Central memory CD4-positive, alpha-beta T cell (primary cell): Measurements from ENCODE around the gene SLC38A5.

Experiments
- DNase-seq: peaks from one replicate; pipeline ENCODE4 v3.0.0; 2022

Gene SLC38A5

DNA sequence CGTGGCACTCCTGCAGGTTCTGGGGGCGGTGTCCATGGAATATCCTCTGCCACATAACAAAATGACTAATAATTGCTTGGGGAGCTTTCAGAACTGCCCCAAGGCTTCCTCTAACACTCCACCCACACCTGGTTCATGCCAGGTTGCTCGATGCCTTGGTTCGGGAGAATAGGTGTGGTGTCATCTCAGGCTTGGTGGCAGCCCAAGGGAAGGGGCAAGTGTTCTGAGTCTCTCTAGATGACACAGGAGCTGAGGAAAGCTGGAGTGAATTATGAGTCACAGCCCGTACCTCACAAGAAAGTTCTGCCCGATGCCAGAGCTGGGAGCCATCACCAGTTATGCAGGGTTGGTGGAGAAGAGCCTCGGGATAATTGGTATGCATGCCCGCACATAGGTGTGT is 20.6 kb upstream of the SLC38A5 start:
- no peak for DNase-seq

DNA sequence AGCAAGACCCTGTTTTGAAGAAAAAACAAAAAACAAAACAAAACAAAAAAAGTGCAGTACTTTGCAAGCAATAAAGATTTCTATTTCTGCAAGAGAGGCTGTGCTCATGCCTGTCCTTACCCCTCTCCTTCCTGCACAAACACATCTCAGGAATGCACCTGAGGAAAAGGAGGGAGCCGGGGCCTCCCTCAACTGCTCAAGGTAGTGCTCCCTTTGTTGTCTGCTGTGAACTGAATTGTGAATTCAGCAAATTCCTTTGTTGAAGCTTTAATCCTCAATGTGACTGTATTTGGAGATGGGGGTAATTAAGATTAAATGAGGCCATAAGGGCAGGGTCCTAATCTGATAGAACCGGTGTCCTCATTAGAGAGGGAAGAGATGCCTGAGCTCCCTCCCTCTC is 19.8 kb upstream of the SLC38A5 start:
- no peak for DNase-seq

DNA sequence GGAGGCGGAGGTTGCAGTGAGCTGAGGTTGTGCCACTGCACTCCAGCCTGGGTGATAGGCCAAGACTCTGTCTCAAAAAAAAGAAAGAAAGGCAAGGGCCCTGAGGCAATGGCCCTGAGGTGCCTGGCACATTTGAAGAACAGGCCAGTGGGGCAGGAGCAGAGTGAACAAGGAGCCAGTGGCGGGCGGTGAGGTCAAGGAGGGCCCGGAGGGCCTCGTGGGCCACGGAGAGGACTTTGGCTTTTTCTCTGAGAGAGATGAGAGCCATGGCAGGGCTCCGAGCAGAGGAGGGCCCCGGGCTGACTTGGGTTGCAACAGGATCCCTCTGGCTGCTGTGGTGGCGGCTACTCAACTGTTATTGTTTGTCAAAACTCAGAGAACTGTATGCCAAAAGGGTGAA is 19.2 kb upstream of the SLC38A5 start:
- no peak for DNase-seq

DNA sequence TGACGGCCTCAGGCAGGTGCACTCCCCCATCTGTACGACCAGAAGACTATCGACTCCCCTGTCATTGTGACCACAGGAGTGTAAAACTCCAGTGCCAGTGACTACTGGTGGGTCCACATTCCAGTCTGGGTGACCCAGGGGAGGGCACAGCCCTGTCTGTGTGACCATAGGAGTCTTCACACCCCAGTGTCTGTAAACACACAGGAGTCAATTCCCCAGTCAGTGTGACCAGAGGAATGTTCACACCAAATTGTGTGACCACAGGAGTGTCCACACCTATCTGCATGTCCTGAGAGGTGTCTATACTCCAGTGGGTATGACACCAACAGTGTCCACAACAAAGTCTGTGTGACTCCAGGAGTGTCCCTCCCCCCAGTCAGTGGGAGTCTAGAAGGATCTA is 18.0 kb upstream of the SLC38A5 start:
- DNase-seq, result no peak

DNA sequence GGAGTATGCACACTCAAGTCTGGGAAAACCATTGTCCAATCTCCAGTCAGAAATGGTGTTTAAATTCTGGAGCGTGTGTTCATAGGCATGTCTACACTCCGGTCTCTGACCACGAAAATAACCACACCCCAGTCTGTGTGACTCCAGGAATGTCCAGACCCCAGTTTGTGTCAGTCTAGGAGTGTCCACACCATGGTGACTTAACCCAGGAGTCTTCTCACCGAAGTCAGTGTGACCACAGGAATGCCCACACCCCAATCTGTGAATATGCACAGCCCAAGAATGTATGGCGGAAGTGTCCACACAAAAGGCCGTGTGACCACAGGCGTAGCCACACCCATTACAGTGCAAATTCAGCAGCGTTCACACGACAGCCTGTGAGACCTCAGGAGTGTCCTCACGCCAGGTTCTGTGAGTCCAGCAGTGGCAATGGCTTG is 17.3 kb upstream of the SLC38A5 start:
- DNase-seq, result no peak

DNA sequence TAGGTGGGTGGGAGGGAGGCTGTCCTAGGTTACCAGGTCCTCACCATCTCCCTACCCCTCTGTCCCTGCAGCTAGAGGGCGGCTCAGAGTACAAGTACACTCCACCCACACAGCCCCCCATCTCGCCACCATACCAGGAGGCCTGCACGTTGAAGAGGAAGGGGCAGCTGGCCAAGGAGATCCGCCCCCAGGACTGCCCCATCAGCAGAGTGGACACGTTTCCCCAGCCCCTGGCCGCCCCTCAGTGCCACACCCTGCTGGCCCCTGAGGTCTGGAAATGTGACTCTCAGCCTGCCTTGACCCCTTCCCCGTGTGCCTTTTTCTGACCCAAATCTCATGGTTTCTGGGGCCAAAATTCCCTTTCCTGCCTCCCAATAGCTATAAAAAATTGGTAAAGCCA is 12.5 kb upstream of the SLC38A5 start:
- DNase-seq, result no peak

DNA sequence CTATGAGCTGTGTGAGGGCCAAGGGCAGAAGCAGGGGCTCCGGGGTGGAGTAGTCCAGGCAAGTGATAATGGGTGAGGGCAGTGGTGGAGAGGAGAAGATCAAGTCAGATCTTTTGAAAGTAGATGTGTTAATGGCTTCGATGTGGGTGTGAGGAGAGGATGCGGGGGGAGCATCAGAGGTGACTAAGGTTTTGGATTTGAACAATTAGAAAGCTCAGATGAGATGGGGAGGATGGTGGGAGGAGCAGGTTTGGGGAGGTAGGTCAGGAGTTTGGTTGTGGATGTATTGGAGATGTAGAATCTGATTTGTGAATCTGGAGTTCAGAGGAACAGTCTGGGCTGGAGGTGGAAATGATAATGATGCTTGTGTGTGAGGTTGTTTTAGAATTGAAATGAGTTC is 10.5 kb upstream of the SLC38A5 start:
- no peak for DNase-seq

DNA sequence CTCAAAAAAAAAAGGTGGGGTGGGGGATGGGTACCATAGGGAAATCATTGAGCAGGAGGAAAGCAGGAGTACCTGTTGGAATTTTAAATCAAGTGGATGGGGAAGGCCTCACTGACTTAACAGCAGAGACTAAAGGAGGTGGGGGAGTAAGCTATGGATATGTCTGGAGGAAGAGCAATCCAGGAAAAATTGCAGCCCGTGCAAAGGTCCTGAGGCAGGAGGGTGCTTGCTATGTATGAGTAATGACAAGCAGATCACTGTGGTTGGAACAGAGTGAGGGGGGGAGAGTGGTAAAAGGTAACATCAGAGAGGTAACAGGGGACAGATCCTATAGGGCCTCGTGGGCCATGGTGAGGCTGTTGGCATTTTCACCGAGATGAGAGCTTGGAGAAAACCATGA is 10.1 kb upstream of the SLC38A5 start:
- DNase-seq, result no peak

DNA sequence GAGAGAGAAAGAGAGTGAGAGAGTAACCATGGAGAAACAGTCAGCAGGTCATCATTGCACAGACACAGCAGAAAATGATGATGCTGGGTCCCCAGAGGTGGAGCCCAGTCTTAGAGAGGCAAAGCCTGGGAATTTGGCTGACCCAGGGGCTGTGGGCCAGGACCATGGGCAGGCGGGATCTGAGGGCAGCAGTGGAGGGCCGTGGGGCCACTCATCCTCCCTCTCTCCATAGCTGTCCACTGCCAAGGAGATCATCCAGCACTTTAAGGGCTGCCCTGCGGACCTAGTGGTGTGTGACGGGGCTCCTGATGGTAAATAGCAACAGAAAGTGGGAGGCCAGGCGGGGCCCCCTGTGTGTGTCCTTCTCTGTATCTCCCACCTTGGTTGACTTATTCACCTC is 8.7 kb upstream of the SLC38A5 start:
- no peak for DNase-seq

DNA sequence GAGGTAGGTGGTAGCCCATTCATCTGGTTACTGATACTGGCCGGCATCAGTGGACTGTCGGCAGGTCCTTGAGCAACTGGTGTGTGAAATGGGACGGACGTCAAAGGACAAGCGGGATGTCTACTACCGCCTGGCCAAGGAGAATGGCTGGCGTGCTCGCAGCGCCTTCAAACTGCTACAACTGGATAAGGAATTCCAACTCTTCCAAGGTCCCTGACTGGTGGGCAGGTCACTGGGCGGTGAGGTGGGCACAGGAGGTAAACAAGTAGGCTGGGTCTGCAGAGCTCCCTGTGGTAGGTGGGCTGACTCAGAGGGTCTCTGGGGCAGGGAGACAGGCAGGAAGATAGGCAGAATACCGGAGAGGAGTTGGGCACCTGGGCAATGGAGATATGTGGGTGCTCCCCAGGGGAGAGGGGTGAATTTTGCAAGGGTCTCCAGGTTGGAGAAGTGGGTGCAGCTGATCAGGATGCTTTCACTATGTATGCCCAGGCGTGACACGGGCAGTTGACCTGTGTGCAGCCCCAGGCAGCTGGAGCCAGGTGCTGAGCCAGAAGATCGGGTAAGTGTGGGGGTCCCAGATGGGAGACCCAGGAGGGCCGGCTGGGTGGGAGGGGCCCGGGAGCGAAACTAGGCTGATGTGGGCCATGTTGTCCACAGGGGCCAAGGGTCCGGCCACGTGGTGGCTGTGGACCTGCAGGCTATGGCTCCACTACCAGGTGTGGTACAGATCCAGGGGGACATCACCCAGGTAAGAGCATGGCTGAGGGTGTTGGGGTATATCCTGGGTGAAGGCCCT is 8.1 kb upstream of the SLC38A5 start:
- no peak for DNase-seq

DNA sequence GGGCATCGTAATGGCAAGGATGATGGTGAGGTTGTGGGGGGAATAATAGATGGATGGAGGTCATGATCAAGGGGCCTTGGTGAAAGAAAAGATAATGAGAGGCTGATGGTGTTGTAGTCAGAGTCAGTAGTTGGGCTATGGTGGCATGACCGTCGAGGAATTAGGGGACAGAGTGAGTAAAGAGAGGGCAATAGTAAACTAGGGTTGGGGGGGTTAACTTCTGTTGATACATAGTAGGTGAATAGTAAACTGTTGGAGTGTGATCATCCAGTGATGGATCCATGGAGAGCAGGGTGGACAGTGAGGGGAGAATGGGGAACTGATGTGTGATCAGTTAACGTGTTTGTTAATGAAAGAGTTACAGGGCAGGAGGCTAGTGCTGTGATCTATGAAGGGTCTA is 6.9 kb upstream of the SLC38A5 start:
- no peak for DNase-seq

DNA sequence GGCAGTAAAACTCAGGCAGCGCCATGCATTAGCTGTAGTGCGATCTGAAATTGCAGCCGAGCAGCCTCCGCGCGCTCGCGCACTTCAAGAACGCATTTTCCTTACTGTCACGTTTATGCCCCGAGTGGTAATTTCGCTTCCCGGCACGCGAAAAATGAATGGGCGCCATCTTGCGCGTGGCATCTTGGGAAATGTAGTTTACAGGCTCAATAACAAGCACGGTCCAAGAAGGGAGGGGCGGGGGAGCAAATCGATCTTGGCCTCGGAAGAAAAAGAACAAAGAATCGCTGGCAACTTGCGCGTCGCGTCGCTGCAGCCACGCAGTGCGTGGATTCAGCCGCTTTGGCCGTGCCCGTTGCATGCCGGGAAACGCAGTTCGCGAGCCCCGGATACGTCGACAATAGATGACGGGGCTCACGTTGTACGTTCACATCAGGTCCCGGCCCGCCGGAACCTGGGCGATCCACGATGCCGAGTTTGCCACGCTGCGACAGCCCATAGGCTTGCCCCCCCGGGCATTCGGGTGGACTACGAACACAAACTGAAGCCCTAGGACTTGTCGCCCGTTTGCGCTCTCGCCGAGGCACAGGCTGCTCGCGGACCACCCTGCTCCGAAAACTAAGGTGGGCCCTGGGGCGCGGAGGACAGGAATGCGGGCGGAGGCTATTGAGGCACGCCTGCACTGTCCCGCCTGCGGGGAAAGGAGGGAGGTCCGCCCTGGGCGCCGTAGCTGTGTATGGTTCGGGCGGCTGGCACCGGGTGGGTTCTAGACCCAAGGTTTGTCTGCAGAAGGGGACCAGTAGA is 5.9 kb upstream of the SLC38A5 start, which contains the start of gene FTSJ1:
Gene FTSJ1 (plus strand): TSS at position 426 of the 804 bp plus-strand sequence. CDS start 1,849 bp downstream, outside the sequence.
- peak; percentile 93 for DNase-seq

DNA sequence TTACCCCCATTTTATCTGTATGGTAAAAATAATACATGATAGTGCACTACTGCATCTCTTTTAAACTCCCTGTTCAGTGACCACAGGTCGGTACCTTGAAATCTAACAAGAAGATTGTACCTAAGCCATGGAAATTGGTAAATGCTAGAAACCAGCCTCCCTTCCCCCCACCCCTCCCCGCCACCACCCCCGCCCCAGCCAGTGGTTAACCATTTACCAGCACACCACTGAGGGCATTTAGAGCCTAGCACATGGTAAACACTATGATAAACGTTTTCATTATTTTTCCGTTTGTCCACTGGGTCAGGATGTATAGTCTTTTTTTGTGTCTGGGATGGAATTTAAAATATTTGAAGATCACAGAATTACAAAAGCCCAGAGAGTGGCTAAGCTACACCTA is 5.2 kb upstream of the SLC38A5 start:
- DNase-seq, result no peak

DNA sequence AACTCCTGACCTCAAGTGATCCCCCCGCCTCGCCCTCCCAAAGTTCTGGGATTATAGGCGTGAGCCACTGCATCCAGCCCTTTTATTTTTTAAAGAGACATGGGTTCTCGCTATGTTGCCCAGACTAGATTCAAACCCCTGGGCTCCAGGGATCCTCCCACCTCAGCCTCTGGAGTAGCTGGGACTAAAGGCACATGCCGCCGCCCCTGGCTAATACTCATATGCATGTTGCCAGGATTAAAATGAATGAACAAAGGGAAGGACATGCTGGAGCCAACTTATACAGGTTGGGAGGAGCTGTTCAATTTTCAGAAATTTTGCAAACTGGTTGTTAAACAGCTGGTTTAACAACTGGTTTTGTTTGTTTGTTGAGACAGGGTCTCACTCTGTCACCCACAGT is 4.5 kb upstream of the SLC38A5 start:
- DNase-seq, result no peak

DNA sequence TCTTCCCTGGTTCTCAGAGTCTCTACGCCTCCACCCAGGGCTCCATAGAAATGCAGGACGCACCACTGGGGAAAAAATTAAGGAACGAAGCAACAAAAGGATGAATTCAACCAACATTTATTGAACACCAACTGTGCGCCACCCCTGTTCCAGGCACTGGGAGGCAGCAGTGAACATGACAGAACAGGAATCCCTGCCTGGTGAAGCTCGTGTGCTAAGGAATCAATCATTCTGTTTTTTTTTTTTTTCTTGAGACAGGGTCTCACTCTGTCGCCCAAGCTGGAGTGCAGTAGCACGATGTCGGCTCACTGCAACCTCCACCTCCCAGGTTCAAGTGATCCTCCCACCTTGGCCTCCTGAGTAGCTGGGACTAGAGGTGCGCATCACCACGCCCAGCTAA is 4.1 kb upstream of the SLC38A5 start:
- no peak for DNase-seq

DNA sequence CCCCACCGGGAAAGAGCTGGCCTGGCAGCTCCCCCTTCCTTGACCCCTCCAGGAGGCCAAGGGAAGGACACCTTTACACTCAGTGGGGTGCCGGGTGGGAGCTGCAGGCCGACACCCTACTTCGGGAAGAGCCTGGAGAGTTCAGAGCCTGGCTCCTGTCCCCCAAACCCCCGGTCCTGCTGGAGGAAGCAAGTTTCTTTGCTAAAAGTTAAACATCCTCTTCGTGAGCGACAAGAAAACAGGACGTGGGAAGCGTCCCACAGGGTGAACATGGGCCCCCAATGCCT is 3.6 kb upstream of the SLC38A5 start:
- DNase-seq, result no peak

DNA sequence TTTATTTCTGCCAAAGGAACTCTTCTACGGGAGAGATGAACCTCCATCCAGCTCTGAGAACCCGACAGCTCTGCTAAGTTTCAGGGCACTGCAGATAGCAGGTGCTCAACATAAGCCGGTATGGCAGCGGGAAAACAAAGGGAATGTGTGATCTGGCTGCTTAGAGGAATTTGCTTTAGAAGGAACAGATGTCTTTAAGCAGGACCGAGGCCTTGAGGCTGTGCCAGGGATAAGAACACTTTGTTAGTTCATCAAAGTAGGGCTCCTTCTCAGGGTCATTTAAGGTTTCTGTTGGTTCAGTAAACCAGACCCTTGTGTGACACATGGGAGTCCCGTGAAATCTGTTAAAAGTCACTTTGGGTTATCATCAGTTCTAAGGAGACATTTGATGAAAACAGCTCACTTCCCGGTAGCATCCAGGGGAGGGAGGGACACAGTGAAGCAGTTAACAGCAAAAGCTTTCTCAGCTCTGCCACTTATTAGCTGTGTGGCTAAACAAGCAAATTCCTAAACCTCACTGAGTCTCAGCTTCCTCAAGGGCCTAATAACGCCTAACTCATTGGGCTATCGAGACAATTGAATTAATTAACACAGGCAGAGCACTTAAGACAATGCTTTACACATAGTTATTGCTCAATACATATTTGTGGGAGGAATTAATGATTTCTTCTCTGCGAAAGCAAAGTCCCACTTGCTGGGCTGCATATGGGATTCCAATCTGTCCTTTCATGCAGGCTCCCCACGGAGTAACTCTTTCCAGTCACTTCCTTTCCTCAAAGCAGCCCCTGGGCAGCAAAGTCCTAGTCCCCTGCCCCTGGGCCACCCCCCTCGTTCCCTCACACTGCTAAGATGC is 3.0 kb upstream of the SLC38A5 start:
- DNase-seq, result no peak

DNA sequence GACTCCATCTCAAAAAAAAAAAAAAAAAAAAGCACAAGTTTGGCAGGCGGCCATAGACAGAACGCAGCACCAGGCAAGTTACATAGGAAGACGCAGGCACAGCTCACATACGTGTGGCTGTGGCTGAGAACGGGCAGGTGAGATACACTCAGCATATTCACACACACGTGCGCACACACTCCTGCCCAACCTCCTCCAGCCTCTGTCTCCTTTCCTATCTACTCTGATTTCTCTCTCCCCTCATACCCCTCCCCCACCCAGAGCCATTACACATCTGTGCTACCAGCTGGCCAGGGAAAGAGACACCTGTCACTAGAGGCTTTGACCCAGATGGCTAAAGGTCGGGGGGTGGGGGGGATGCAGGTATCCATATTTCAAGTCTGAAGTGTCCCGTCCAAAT is 2.2 kb upstream of the SLC38A5 start:
- no peak for DNase-seq

DNA sequence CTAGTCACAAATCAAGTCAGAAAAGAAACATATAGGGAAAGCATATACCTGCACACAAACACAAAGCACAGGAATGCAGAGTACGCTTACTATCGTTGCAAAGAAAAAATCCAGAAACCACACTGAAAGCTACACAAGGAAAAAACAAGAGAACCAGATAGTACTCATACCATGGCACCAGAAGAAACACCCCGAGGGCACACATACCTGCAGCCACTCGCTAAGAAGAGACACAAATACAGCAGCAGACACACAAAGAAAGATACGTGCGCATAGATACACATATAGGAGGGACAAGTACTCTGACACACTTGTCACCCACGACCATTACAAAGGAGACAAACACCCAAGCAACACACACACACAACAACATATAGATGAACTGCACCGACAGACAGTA is 1.4 kb upstream of the SLC38A5 start:
- DNase-seq, result no peak

DNA sequence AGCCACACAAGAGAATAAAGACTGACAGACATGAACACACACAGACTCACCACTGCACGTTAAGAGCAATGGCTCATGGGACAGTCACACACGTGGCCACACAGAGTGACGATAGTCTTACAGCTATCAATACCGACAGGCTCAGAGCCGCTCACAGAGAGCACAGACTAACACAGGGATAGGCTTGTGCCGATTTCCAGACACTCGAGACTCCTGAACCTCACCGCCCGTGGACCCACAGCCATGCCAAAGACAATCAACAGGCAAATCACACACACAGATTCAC is 716 bp upstream of the SLC38A5 start:
- no peak for DNase-seq

DNA sequence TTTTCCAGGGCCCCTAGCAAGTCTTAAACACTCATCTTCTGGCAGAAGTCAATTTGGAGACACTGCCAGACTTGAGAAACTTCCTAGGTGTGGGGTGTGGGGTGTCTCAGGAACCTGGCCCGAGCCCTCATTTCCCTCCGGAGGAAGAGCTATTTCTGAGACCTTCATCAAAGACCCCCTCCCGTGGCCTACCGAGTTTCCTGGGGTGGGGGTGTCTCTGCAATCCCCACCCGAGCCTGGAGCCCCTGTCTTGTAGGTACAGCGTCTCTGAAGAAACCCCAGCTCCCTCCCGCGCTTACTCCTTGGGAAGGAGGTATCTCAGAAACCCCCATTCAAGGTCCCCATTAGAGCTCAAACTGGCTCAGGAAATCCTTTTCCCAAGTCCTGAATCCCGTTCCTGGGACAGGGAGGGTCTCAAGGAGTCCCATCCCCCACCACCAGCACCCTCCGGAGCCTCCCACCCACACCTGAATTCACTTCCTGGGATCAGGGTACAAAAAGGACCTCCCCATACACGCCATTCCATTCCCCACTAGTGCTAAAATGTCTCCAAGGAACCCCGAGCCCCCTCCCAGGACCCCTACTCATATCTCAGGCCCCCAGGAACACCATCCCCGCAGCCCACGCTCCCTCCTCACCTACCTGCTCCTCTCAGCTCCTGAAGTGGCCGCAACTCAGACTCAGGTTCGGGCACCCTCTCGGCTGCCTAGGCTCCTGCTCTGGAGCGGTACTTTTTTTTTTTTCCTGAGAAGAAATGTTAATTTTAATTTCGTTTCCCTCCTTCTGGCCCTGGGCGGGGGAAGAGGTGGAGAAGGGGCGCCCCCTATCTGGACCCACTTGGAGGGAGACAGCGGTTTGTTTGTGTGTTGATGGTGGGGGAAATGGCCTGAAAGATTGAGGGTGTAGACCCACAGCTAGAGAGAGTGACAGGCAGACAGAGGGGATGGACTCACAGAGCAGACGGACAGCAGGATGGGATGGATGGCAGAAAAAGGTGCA is 1.1 kb downstream of the SLC38A5 start:
- peak; percentile 19 for DNase-seq

DNA sequence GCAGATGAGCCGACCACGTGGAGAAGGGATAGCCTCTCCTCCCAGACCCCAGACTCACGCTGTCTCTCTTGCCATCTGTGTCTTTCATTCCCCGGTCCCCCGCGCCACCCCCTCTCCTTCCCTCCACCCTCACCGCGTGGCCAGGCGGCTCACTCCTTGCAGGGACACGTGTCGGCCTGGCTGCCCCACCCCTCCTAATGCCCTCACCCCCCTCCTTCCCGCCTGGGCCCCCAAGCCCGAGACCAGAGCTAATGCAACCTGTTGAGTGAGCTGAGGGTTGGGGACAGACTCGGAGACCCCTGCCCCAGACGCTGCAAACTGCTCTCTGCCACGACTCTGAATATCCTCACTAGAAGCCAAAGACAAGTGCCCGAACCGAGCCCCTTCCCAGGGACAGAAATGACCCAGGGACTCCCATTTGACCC is 1.8 kb downstream of the SLC38A5 start:
- no peak for DNase-seq
